RWPE1 (cell line): ENCODE data around the gene GPATCH1.

ENCODE experiments used
- CTCF ChIA-PET: fragments of 350-600 bp; sonication (Branson Sonifier 250); formaldehyde crosslinking; extraction: SDS; loops from one replicate; lab custom pipeline; 2021; lab: Yijun Ruan, JAX
- POLR2A ChIA-PET: fragments of 400-600 bp; formaldehyde crosslinking; extraction: SDS; loops from one replicate; lab custom pipeline; 2020; ENCODE audit warnings: antibody characterized with exemption; ENCODE audit not compliant: low non-redundant PET; lab: Yijun Ruan, JAX
- DNase-seq: peaks from one replicate; pipeline ENCODE4 v3.0.0; 2012; ENCODE audit warnings: low spot score
- H3K27ac ChIP-seq: fragments of 450-650 bp; 2 replicates; pipeline ENCODE4 v1.5.1; 2017
- TF ChIP-seq, protein P1 (sequence below): fragments of 450-650 bp; conservative IDR thresholded peaks from 2 replicates; pipeline ENCODE4 v1.5.1; 2017; ENCODE audit warnings: low read depth, mild to moderate bottlenecking

The GPATCH1 gene

DNA sequence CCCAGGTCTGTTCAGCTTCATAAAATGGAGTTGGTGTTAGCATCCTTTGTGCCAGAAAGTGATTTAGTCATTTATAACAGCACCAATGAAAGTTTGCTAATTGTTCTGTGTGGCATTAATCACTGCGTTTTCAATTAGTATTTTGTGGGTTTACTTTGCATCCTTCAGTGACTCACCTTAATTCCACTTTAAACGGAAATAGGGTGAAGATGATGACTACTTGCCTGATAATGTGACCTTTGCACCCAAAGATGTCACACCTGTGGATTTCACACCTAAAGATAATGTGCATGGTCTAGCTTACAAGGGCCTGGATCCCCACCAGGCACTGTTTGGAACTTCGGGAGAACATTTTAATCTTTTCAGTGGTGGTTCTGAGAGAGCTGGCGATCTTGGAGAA is 15.0 kb downstream of the GPATCH1 start:
- POLR2A ChIA-PET: no interaction called here

DNA sequence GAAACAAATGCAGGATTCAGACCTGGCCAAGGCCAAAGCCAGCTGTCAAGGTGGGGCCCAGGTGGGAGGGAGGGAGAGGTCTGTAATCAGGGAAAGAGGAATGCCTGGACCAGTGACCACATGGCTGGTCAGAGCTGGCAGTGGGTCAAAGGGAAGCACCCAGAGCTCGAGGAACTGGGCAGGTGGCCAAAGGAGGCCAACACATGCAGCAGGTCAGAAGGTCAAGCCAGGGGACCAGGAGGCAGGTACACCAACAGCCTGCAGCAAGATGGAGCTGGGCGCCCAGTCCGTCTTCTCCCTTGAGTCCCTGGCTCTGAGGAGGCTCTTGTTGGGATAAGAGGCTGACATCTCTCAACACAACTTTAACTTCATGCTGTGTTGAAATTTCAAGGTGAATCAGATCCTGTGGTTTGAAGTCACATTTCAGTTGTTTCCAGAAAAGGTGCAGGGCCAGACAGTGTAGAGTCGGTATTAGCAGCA is 17.1 kb downstream of the GPATCH1 start:
- TF ChIP-seq, protein P1, sequence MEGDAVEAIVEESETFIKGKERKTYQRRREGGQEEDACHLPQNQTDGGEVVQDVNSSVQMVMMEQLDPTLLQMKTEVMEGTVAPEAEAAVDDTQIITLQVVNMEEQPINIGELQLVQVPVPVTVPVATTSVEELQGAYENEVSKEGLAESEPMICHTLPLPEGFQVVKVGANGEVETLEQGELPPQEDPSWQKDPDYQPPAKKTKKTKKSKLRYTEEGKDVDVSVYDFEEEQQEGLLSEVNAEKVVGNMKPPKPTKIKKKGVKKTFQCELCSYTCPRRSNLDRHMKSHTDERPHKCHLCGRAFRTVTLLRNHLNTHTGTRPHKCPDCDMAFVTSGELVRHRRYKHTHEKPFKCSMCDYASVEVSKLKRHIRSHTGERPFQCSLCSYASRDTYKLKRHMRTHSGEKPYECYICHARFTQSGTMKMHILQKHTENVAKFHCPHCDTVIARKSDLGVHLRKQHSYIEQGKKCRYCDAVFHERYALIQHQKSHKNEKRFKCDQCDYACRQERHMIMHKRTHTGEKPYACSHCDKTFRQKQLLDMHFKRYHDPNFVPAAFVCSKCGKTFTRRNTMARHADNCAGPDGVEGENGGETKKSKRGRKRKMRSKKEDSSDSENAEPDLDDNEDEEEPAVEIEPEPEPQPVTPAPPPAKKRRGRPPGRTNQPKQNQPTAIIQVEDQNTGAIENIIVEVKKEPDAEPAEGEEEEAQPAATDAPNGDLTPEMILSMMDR: no peak
- peak overlapping the region; percentile 46 for H3K27ac ChIP-seq
- POLR2A ChIA-PET: no interaction called here
- DNase-seq: no peak
- CTCF ChIA-PET: interaction anchor here (0.6 to 1.1 kb wide), 2 partner anchors 86 to 121 kb away, joined by 3 read pairs; no protein-coding TSS in a partner anchor

More for the DNA sequence above, 15.0 kb downstream of the GPATCH1 start:
- peak; percentile 57 for DNase-seq
- TF ChIP-seq, protein P1: no peak
- CTCF ChIA-PET: interaction anchor here (0.5 kb wide), 1 partner anchor 28 kb away, joined by 3 read pairs; no protein-coding TSS in a partner anchor
- H3K27ac ChIP-seq: no peak overlapping the region

DNA sequence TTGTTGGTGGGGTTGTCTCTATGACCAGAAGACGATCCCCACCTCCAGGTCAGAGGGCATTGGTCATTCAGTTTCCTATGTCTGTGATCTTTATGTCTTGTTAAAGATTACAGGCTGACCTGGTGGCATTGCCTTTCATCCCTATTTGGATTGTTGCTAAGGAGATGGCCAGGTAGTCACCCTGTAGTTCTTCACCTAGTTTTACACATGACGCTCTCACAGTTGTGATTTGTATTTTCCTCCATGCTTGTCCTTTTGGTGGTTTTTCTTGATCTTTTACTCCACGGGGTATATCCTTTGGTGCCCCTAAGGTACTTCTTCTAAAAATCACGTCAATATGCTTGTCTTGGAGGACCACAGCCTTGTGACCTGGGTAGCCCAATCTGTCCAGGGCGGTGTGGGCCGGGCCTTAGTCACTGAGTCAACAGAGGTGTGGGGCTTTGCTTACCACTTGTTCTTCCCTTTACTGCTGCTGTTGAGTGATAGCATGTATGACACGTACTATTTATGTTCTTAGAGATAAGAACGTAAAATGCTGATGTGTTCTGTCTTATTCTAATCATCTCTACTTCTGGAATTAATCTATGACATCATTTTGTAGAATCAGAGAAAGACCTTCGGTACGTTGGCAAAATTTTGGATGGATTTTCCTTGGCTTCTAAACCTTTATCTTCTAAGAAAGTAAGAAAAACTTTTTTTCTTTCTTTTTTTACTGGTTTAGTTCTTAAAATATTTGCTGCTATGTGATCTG is 20.1 kb downstream of the GPATCH1 start:
- no peak for DNase-seq
- no peak overlapping the region for H3K27ac ChIP-seq
- TF ChIP-seq, protein P1: no peak
- CTCF ChIA-PET: no interaction called here
- POLR2A ChIA-PET: no interaction called here

DNA sequence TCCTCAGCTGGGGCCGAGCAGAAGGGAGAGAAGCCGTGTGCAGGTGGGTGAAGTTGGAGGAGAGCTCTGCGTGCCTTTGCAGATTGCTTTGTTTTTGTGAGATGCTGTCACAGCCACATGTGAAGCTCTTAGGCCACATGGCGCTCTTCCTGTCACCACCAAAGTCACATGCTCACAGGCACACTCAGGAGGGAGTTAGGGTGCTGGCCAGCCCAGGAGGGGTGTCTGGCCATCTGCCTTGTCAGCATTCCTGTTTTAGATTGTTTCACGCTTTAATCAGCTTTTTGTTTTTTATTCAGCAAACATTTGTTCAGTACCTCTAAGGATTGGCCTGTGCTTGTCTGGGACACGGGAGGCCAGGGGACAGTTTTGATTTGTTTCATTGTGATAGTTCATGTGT is 21.9 kb downstream of the GPATCH1 start:
- CTCF ChIA-PET: no interaction called here
- DNase-seq: no peak
- POLR2A ChIA-PET: no interaction called here
- TF ChIP-seq, protein P1: no peak
- H3K27ac ChIP-seq: no peak overlapping the region

DNA sequence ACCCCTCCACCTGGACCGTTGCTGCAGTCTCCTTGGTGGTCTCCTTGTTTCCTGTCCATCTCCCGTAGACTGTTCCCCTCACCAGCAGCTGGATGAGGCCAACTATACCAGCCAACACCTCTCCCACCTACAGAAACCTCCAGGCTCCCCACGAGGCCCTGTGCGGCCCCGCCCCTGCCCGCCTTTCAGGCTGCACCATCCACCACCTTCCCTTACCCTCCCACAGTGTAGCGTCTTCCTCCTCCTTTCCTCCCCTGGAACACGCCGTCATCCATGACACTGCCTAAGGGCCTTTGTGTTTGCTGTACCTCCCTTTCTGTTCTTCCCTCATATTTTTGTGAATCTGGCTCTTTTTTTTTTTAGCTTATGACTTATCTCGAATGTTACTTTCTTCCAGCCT is 27.2 kb downstream of the GPATCH1 start:
- H3K27ac ChIP-seq: no peak overlapping the region
- TF ChIP-seq, protein P1: no peak
- no peak for DNase-seq
- ChIA-PET CTCF (no interaction called here), POLR2A (no interaction called here)

DNA sequence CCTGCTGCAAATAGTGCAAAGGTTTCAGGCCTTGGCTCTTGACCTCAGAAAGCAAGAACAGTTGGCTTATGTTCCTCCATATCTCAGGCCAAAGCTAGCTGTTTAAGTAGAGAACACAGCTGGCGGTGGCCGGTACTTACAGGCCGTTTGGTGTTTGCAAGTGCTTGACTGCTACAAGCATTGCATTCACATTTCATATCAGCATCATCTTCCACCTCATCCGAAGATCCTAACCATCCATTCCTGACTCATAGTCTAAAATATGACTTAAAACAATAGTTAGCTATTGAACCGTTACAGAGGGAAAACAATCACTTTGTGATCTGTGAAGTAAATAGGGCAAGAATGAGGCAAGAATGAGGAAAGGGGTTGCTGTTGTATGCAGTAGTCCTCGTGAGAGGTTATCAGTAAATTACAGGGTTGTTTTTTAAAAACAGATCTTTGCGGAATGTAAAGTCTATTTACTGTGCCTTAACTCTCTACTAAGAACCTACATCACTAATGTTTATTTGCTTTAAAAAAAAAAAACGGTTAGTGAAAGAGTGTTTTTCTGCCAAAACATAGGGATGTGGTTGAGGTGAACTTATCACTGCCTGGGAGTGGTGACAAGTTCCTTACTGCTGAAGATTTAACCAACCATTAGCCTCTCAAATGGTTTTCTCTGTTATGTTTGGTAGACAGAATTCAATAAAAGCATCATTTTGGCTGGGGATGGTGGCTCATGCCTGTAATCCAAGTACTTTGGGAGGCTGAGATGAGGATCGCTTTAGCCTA is 29.3 kb downstream of the GPATCH1 start:
- DNase-seq: no peak
- POLR2A ChIA-PET: no interaction called here
- TF ChIP-seq, protein P1: no peak
- CTCF ChIA-PET: no interaction called here
- H3K27ac ChIP-seq: no peak overlapping the region
